Measurements from ENCODE around the gene SLC25A6. TPM values are rescaled to one million over a fixed set of nuclear protein-coding genes. Genes with fewer than 3 reads are reported as not detected.
A peak's percentile ranks its signal among the peaks of the same experiment; 100 is the strongest.

The SLC25A6 gene
- total and polyA plus RNA-seq, 2 donors from 2014 or later, result 357 to 654 TPM

DNA sequence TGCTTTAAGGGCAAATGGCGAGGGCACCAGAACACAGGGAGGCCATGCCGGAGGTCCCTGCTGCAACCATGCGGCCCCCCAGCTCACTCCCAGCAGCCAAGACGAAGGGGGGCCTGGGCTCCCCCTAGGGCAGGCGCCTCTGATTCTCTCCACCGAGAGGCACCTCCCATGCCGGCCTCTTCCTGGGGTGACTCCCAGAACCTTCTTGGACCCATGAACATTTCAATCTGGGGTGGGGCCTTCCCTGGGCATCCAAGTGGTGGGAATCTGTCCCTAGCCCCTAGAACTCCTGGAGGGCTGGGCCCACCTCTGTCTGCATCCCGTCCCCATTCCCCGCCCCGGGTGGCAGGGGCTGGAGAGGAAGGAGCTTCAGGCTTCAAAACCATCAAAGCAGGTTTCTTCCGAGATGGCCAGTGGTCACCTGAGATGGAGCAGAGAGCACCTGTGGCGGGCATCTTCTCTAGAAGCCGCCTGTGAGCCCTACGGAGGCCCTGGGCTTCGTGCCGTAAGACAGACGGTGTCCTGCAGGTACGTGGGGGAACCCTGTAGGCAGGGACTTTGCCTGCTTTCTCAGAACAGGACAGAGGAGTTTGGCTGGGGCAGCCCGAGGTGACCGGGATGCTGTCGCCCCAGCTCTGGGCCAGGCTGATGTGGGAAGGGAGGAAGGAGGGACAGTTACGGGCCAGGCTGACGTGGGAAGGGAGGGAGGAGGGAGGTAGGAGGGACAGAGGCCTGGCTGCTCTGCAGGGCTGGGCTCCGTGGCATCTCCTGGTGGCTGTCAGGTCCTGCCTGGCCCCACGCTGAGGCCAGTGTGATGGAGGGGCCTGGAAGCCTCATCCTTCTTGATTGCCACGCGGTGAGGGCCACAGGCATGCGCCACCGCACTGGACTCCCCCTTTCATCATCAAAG is 6.8 kb upstream of the SLC25A6 start:
- intact Hi-C loops (cut with DNase I), result loop anchor here (10.0 kb wide), 1 partner anchor 46 kb away; no protein-coding TSS in a partner anchor
- Histone ChIP-seq H3K4me1 (ENCODE audit: control insufficient read depth in 2 of 3, insufficient read depth in 2 of 3, low read depth in 1 of 3, low read length in 3 of 3) (no peaks in the 10 kb centered on the region), H3K9me3 (ENCODE audit: control insufficient read depth in 2 of 3, insufficient read depth in 1 of 3, low read length in 3 of 3) (peaks cover 0 to 1% (median 0%) of the 10 kb centered on the region in 3 donors), H3K4me3 (ENCODE audit: low read length in 3 of 3) (no peak overlapping the region), H3K27me3 (ENCODE audit: control insufficient read depth, insufficient read depth, low read length) (no peaks in the 10 kb centered on the region), H3K36me3 (ENCODE audit: control insufficient read depth in 2 of 3, insufficient read depth in 3 of 3, low read length in 3 of 3) (peaks cover 3 to 11% (median 8%) of the 10 kb centered on the region in 3 donors), H3K9ac (ENCODE audit: low read length in 3 of 3) (no peak overlapping the region), H3K27ac (ENCODE audit: low read depth in 2 of 2, low read length in 2 of 2) (no peak overlapping the region)
- TF ChIP-seq, protein P1, sequence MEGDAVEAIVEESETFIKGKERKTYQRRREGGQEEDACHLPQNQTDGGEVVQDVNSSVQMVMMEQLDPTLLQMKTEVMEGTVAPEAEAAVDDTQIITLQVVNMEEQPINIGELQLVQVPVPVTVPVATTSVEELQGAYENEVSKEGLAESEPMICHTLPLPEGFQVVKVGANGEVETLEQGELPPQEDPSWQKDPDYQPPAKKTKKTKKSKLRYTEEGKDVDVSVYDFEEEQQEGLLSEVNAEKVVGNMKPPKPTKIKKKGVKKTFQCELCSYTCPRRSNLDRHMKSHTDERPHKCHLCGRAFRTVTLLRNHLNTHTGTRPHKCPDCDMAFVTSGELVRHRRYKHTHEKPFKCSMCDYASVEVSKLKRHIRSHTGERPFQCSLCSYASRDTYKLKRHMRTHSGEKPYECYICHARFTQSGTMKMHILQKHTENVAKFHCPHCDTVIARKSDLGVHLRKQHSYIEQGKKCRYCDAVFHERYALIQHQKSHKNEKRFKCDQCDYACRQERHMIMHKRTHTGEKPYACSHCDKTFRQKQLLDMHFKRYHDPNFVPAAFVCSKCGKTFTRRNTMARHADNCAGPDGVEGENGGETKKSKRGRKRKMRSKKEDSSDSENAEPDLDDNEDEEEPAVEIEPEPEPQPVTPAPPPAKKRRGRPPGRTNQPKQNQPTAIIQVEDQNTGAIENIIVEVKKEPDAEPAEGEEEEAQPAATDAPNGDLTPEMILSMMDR (IDR thresholded peaks at IDR 0.05; ENCODE audit: borderline replicate concordance, extremely low read depth, insufficient read depth), result no peak
- FAIRE-seq (no peak), DNase-seq (peak in 2 of 5 donors; percentile 35 to 68)

DNA sequence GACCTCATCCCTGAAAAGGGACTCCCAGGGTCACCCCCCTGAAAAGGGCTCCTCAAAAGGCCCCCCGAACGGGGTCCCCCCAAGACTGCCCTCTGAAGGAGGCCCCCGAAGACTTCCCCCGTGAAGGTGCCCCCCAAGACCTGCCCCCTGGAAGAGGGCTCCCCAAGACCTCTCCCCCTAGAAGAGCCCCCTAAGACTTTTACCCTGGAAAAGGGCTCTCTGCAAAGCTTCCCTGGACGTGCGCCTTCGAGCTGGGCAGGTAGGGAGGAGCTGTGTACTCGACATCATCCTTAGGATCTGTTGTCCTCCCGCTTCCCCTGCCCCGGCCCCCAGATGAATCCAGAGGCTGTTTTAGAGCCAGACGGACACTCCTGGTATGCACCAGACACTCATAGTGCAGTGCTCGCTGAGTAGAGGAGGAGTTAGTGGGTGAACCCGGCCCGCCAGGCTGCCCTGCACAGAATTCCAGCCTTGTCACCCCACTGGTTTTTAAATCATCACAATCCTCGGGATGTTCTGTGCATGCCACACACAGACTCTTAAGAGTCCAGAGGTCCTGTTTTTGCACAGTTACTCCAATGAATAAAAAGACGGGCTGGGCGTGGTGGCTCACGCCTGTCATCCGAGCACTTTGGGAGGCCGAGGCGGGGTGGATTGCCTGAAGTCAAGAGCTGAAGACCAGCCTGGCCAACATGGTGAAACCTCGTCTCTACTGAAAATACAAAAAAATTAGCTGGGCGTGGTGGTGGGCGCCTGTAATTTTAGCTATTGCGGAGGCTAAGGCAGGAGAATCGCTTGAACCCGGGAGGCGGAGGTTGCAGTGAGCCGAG is 5.7 kb upstream of the SLC25A6 start:
- H3K9me3 ChIP-seq (ENCODE audit: control insufficient read depth in 2 of 3, insufficient read depth in 1 of 3, low read length in 3 of 3), result no peaks in the 10 kb centered on the region

DNA sequence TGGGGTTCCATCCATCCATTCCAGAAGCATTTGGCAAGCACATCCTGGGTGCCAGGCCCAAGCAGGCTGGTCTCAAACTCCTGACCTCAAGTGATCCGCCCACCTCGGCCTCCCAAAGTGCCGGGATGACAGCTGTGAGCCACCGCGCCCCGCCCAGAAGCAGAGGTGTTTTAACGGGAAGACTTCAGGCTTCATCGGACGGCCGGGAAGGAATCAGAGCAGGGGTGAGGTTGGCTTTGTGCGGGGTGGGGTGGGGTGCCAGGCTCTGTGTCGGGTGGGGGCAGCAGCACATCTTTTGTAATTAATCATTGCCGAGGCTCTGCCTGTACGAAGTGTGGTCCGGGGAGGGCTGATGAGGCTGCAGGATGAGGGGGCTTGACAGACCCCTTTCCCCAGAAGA is 5.1 kb upstream of the SLC25A6 start:
- intact Hi-C loops (cut with DNase I), result loop anchor here (10.0 kb wide), 1 partner anchor 48 kb away; no protein-coding TSS in a partner anchor

More for the DNA sequence above, 5.7 kb upstream of the SLC25A6 start:
- peak in 2 of 5 donors; percentile 40 to 43 for DNase-seq
- Histone ChIP-seq H3K27ac (ENCODE audit: low read depth in 2 of 2, low read length in 2 of 2) (no peak overlapping the region), H3K27me3 (ENCODE audit: control insufficient read depth, insufficient read depth, low read length) (no peaks in the 10 kb centered on the region), H3K36me3 (ENCODE audit: control insufficient read depth in 2 of 3, insufficient read depth in 3 of 3, low read length in 3 of 3) (peaks cover 0 to 3% (median 2%) of the 10 kb centered on the region in 3 donors), H3K4me1 (ENCODE audit: control insufficient read depth in 2 of 3, insufficient read depth in 2 of 3, low read depth in 1 of 3, low read length in 3 of 3) (no peaks in the 10 kb centered on the region), H3K9ac (ENCODE audit: low read length in 3 of 3) (no peak overlapping the region), H3K4me3 (ENCODE audit: low read length in 3 of 3) (no peak overlapping the region)
- no peak for FAIRE-seq
- TF ChIP-seq, protein P1 (IDR thresholded peaks at IDR 0.05; ENCODE audit: borderline replicate concordance, extremely low read depth, insufficient read depth), result no peak
- intact Hi-C loops (cut with DNase I), result loop anchor here (10.0 kb wide), 1 partner anchor 47 kb away; no protein-coding TSS in a partner anchor

More for the DNA sequence above, 5.1 kb upstream of the SLC25A6 start:
- TF ChIP-seq, protein P1 (IDR thresholded peaks at IDR 0.05; ENCODE audit: borderline replicate concordance, extremely low read depth, insufficient read depth), result no peak
- H3K36me3 ChIP-seq (ENCODE audit: control insufficient read depth in 2 of 3, insufficient read depth in 3 of 3, low read length in 3 of 3), result peaks cover 0 to 3% (median 2%) of the 10 kb centered on the region in 3 donors
- no peak overlapping the region for H3K27ac ChIP-seq (ENCODE audit: low read depth in 2 of 2, low read length in 2 of 2)
- H3K9ac ChIP-seq (ENCODE audit: low read length in 3 of 3), result no peak overlapping the region
- no peaks in the 10 kb centered on the region for H3K27me3 ChIP-seq (ENCODE audit: control insufficient read depth, insufficient read depth, low read length)
- no peak overlapping the region for H3K4me3 ChIP-seq (ENCODE audit: low read length in 3 of 3)
- FAIRE-seq (no peak), DNase-seq (peak in 2 of 5 donors; percentile 44 to 55)
- no peaks in the 10 kb centered on the region for H3K4me1 ChIP-seq (ENCODE audit: control insufficient read depth in 2 of 3, insufficient read depth in 2 of 3, low read depth in 1 of 3, low read length in 3 of 3)
- H3K9me3 ChIP-seq (ENCODE audit: control insufficient read depth in 2 of 3, insufficient read depth in 1 of 3, low read length in 3 of 3), result no peaks in the 10 kb centered on the region

Measured in kidney (tissue), 14 donors.